ENCODE results near the gene SLC24A4. TPM values are rescaled to one million over a fixed set of nuclear protein-coding genes. Genes with fewer than 3 reads are reported as not detected.

The SLC24A4 gene
- total RNA-seq, 4 donors from 2014 or later, result 0.35 to 0.49 TPM; not detected in 2

DNA sequence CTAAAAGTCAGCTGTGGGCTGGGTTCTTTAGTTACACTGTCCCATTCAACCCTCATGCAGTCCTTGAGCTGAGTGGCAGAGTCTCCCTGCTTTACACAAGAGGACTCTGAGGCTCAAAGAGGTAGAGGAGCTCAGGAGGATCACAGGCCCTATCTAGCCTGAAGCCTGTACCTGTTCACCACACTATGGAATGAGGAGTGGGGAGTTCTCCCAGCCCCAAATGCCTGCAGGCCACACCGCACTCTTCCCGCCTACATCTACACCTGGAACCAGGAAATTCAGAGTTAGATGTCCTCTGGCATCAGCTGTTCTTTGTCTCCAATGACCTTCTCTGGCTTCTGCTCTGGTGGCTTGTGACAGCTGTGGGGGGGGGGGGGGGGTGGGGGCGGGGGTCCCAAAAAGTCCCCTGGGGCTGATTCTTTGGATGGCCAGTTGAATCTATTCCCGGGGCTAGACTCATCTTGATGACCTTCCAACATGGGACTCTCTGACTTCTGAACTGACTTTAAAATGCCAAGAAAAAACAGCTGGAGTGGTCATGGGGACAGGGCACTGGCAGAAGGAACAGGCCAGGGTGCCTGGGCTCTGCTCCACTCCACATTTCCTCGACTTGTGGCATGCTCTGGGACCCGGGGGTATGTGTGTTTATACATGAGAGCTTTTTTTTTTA, 221.2 kb downstream of the SLC24A4 start:
- intact Hi-C loops (cut with DNase I; ENCODE audit: low total_unique reads), result no loop called here
- no peak for DNase-seq
- no peak for TF ChIP-seq POLR2A (IDR thresholded peaks at IDR 0.05)
- TF ChIP-seq CTCF (IDR thresholded peaks at IDR 0.05), result no peak
- Histone ChIP-seq H3K4me3 (no peak overlapping the region), H3K4me1 (peaks cover 7 to 10% of the 10 kb centered on the region in 2 donors), H3K27ac (no peak overlapping the region), H3K27me3 (no peaks in the 10 kb centered on the region), H3K36me3 (no peaks in the 10 kb centered on the region), H3K9me3 (no peaks in the 10 kb centered on the region)

- DNase-seq, result no peak
These were observed 223.5 kb downstream of the SLC24A4 start for GRCh38 chr14:92546347-92547053.

DNA sequence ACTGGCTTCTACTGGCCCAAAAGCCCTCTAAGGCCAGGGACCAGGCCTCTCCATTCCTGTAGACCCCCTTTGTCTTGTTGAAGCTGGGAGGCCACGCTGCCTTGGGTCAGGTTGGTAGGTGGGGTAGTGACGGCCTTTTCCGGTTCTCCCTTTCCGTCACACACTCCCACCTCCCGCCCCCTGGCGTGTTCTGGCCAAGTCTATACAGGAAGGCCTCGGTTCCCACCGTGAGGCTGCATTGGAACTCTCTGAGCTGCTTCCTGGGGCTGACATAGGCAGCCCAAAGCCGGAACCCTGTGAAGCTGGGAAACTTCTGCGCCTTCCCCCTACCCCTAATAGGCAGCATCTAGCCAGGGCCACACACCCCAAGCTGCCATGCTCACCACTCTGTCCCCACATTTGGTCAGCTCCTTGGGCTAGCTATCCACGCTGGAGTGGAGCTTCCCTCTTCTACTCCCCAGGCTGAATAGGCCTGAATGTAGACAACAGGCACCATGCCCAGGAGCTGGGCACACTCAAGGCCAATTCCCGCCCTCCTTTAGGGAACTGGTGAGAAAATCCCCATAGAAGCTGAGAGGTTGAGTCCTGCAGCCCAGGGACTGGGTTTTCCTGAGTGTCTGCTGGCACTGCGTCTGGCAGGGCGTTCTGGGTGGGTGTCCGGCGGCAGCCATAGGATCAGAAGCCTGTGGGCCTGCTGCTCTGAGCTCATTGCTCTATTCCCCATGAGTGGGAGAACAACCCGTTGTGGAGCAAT, 226.3 kb downstream of the SLC24A4 start:
- peak in 1 of 2 donors; percentile 30 for DNase-seq
- Histone ChIP-seq H3K27ac (peak overlapping the region; percentile 71 to 80), H3K36me3 (no peaks in the 10 kb centered on the region), H3K9me3 (no peaks in the 10 kb centered on the region), H3K4me1 (peaks cover 0 to 6% of the 10 kb centered on the region in 2 donors), H3K27me3 (no peaks in the 10 kb centered on the region), H3K4me3 (no peak overlapping the region)
- no peak for TF ChIP-seq POLR2A (IDR thresholded peaks at IDR 0.05)
- TF ChIP-seq CTCF (IDR thresholded peaks at IDR 0.05), result no peak
- intact Hi-C loops (cut with DNase I; ENCODE audit: low total_unique reads), result no loop called here

More at GRCh38 chr14:92546347-92547053, 223.5 kb downstream of the SLC24A4 start:
- Histone ChIP-seq H3K27ac (no peak overlapping the region), H3K4me1 (peaks cover 0 to 6% of the 10 kb centered on the region in 2 donors), H3K9me3 (no peaks in the 10 kb centered on the region), H3K36me3 (no peaks in the 10 kb centered on the region), H3K27me3 (no peaks in the 10 kb centered on the region), H3K4me3 (no peak overlapping the region)
- TF ChIP-seq POLR2A (IDR thresholded peaks at IDR 0.05) (no peak), CTCF (IDR thresholded peaks at IDR 0.05) (no peak)
- intact Hi-C loops (cut with DNase I; ENCODE audit: low total_unique reads), result no loop called here

DNA sequence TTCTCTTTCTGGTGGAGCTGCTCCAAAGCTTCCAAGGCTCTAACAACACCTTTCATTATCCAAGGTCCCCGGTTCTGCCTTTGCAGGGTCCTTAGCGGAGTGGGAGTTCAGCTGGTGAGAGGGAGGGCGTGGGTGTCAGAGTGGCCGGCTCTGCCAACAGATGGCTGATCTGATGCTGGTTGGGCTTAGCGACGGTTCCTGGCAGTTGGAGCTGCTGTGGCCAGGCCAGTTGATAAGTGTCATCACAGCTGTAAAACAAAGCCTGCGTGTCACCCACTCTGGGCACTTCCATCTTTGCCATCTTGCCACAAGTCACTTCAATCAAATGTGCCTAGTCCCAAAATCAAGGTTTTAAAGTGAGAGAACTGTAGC, 226.9 kb downstream of the SLC24A4 start:
- H3K27ac ChIP-seq, result peak overlapping the region; percentile 71 to 80
- H3K9me3 ChIP-seq, result no peaks in the 10 kb centered on the region
- no peaks in the 10 kb centered on the region for H3K36me3 ChIP-seq
- TF ChIP-seq CTCF (IDR thresholded peaks at IDR 0.05), result no peak
- no peak for TF ChIP-seq POLR2A (IDR thresholded peaks at IDR 0.05)
- peaks cover 0 to 6% of the 10 kb centered on the region in 2 donors for H3K4me1 ChIP-seq
- intact Hi-C loops (cut with DNase I; ENCODE audit: low total_unique reads), result no loop called here
- H3K27me3 ChIP-seq, result no peaks in the 10 kb centered on the region
- no peak overlapping the region for H3K4me3 ChIP-seq
- peak in 1 of 2 donors; percentile 55 for DNase-seq

Other genes with a start within 250 kb of the SLC24A4 start
- 100 to 1,000 TPM in 3 of 4 donors, 10 to 100 TPM in 1; 47.5 to 166 (median 121) TPM for gene ATXN3, start 216.6 kb upstream of the SLC24A4 start, total RNA-seq
- 100 to 1,000 TPM in 1 of 4 donors, 10 to 100 TPM in 3; 54.1 to 119 (median 79.5) TPM for gene NDUFB1, start 201.5 kb upstream of the SLC24A4 start, total RNA-seq
- 10 to 100 TPM; 10.8 to 51.5 (median 38.9) TPM for gene CPSF2, start 201.2 kb upstream of the SLC24A4 start, total RNA-seq
- 10 to 100 TPM in 2 of 4 donors, 1 to 10 TPM in 2; 6.2 to 29.8 (median 12.2) TPM for gene RIN3, start 190.6 kb downstream of the SLC24A4 start, total RNA-seq

Measured in uterus (tissue), 4 donors.